DMS 273 treated with DMSO at 0.1 percent for 48 hours (cell line): Measurements from ENCODE around the gene KDM8.

Experiments used
- DNase-seq: peaks from one replicate; lab custom pipeline; 2025; lab: John Stamatoyannopoulos, UW

The KDM8 gene

GRCh38 chr16:27215660-27216059, 12.3 kb downstream of the KDM8 start:
- no peak for DNase-seq

DNA sequence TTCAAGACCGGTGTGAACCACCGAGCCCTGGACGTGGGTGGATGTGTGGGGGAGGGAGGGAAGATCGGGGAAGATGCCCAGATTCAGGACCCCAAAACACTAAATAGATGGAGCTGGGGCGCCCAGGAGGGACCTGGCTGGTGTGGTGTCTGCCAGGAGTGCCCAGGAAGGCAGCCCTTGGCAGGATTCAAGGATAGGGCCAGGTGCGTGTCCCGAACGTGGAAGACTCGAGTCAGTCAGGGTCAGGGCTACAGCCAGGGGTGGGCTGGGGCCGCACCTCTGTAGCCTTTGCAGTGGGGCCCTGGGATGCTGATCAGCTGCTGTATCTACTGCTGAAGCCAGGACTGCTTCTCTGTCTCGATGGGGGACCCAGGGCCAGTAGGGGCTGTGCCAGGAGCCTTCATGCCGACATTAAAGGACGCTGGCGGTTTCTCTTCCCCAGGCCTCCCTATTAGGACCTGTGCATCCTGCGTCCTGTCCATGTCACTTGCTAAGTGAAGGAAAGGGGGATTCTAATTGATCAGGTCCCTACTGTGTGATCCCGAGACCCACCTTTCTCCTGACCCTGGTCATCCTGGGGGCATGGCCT, 13.1 kb downstream of the KDM8 start:
- no peak for DNase-seq

- DNase-seq = no peak
These were observed 13.9 kb downstream of the KDM8 start for GRCh38 chr16:27217256-27217655.

DNA sequence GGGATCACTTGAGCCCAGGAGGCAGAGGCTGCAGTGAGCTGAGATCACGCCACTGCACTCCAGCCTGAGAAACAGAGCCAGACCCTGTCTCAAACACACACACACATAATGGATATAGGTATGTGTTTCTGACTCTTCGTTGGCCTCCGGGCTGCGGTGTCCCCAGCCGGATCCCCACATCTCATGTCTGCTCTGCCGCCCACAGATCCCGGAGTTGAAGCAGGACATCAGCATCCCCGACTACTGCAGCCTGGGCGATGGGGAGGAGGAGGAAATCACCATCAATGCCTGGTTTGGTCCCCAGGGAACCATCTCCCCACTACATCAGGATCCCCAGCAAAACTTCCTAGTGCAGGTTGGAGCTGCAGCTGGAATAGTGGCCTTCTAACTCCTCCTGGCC, 15.4 kb downstream of the KDM8 start:
- DNase-seq = no peak

DNA sequence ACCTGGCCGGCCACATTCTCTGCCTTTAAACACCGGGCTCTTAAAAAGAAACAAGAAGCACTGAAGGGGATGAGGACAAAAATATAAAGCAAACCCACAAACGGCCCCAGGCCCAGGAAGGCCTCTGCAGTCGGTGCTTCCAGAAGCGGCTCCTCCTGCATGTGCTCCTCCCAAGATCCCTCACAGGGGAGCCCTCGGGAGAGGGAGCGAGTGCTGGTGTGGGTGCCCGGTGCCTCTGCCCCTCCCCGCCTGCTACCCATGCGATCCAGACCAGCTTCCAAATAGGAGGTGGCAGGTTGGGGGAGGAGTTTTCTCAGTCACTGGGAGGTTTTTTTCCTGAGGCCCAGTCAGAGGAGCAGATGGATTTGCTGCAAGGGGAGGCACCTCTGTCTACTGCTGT, 15.8 kb downstream of the KDM8 start:
- DNase-seq = no peak

GRCh38 chr16:27220120-27220519, 16.8 kb downstream of the KDM8 start:
- no peak for DNase-seq

GRCh38 chr16:27220527-27220926, 17.2 kb downstream of the KDM8 start:
- DNase-seq = no peak

GRCh38 chr16:27220991-27221390, 17.7 kb downstream of the KDM8 start:
- no peak for DNase-seq

- no peak for DNase-seq
These were observed 18.4 kb downstream of the KDM8 start for GRCh38 chr16:27221576-27222248.

- DNase-seq = peak; percentile 72
These were observed 19.2 kb downstream of the KDM8 start for GRCh38 chr16:27222249-27223225.

DNA sequence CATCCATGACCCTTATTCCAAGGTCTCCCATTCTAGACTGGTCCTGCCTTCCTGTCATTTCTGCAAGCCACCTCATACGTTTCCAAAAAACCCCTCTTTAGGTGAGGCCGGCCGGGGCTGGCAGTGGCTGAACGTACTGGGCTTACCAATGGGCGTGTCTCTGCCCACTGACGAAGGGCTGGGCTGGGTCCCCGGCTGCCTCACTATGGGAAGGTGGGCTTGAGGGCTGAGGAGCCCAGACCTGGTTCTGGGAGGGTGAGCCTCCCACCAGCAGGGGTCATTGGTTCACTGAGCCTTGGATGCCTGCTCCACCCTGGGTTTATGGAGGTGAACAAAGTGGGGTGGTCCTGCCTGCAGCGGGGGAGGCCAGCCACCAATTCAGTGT, 19.9 kb downstream of the KDM8 start:
- no peak for DNase-seq

DNA sequence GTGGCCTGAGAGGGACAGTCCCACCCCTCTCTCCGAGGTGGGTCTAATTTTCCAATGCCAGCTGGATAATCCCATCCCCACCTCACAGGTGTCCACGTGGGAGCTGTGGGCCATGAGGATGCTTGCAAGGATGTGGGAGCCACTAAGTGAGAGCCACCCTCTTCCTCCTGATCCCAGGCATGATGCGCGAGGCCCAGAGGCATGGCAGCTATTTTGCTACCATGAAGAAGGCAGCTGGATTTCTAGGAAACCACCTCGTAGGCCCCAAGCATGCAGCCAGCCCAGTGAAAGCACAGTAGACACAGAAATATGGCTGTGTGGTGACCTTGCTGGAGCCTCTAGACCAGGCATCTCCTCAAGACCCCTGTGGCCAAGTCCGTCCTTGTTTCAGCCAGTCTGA, 20.4 kb downstream of the KDM8 start:
- DNase-seq = no peak

- no peak for DNase-seq
These were observed 21.0 kb downstream of the KDM8 start for GRCh38 chr16:27224271-27224737.

GRCh38 chr16:27224741-27225300, 21.5 kb downstream of the KDM8 start:
- DNase-seq = no peak

DNA sequence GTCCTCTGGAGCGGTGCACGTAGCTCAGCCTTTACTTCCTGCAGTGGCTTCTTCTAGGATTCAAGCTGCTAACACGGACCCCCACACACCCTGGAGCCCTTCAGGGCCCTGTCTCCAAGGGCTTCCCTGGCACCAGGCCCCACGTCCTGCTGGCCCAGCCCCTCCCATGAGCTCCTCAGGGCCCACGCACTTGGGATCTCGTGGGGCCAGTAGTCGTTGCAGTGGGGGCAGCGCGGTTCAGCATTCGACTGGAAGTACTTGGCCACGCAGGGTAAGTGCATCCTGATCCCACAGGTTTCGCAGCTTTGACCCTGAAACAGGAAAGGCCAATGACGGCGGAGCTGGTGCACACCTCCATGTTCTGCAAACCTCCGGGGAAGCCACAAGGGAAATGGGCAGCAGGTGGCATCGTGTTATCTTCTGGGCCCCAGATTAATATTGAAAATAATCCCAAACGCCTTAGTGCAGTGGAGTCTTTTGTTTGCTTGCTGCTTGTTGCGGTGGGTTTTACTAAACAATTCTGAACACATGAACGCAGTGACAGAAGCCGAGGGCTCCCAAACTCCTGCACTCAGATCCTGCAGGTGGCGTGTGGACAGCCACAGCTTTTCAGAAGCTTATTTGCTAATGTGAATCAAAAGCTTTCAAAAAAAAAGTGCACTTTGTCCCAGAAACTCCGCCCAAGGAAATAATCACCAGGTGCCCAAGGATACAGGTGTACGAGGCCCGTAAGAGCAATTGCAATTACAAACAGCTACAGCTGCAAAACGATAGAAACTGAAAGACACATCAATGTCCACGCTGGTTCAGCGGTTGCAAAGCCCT, 22.4 kb downstream of the KDM8 start:
- no peak for DNase-seq

DNA sequence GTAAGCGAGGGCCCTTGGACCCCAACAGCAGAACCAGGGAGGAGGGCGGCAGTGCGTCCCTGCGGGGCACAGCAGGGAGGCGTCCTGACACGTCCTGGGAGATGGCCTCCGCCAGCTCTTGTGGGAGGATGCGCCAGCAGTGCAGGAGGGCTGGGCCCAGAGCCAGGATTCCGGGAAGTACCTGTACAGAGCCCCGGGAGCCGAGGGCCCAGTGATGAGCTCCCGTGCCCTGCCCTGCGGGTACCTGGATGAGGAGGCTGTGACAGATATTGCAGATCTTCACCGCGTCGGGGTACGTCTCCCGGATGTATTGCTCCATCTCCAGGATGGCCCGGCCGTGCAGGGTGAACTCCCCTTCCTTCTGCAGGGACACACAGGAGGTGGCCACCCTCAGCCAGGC, 23.1 kb downstream of the KDM8 start:
- no peak for DNase-seq

- no peak for DNase-seq
These were observed 23.8 kb downstream of the KDM8 start for GRCh38 chr16:27226976-27227705.

DNA sequence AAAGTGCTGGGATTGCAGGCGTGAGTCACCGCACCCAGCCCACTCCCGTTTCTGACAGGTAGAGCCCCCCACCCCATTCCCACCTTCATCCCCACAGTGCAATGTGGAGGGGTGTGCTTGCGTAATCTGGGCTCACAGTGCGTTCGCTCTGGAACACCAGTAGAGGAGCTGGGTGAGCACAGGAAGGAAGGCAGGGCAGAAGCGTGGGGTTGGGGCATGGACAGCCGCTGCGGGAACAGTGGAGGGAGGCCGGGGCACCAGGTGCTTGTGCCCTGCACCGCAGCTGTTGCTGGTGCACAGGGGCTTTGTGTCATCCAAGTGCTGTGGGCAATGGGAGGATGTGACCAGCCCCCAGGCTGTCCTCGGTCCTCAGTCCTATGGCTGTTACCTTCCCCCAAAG, 24.7 kb downstream of the KDM8 start:
- DNase-seq = no peak

- no peak for DNase-seq
These were observed 25.5 kb downstream of the KDM8 start for GRCh38 chr16:27228621-27229501.

GRCh38 chr16:27229891-27230470, 26.7 kb downstream of the KDM8 start:
- DNase-seq = no peak
